ENCODE measurements around the gene ACOT9.
"Not testable (repeated sequence)": the region's sequence is repeated elsewhere in the genome, so short reads cannot be mapped to it uniquely, and the experiment has no call there.

Gene ACOT9

GRCh38 chrX:23779025-23779424 lies 35.9 kb upstream of the ACOT9 start:
- peak; percentile 39 for DNase-seq (ENCODE audit: low read depth)
- H3K4me3 ChIP-seq (ENCODE audit: low read depth, low read length): no peak overlapping the region
- peak; percentile 29 for TF ChIP-seq CTCF (conservative IDR thresholded peaks at IDR 0.05; ENCODE audit: low read depth, low read length)

GRCh38 chrX:23776363-23776762 lies 33.3 kb upstream of the ACOT9 start:
- no peak overlapping the region for H3K4me3 ChIP-seq (ENCODE audit: low read depth, low read length)
- TF ChIP-seq CTCF (conservative IDR thresholded peaks at IDR 0.05; ENCODE audit: low read depth, low read length): no peak
- DNase-seq (ENCODE audit: low read depth): no peak

- H3K4me3 ChIP-seq (ENCODE audit: low read depth, low read length): no peak overlapping the region
These were observed 30.6 kb upstream of the ACOT9 start for GRCh38 chrX:23773601-23774175.

GRCh38 chrX:23771086-23771485 lies 28.0 kb upstream of the ACOT9 start:
- DNase-seq (ENCODE audit: low read depth); H3K4me3 ChIP-seq (ENCODE audit: low read depth, low read length): not testable (repeated sequence)

More at GRCh38 chrX:23773601-23774175, 30.6 kb upstream of the ACOT9 start:
- no peak for DNase-seq (ENCODE audit: low read depth)
- TF ChIP-seq CTCF (conservative IDR thresholded peaks at IDR 0.05; ENCODE audit: low read depth, low read length): no peak

- no peak for DNase-seq (ENCODE audit: low read depth)
- no peak for TF ChIP-seq CTCF (conservative IDR thresholded peaks at IDR 0.05; ENCODE audit: low read depth, low read length)
- no peak overlapping the region for H3K4me3 ChIP-seq (ENCODE audit: low read depth, low read length)
These were observed 27.1 kb upstream of the ACOT9 start for GRCh38 chrX:23770142-23770541.

GRCh38 chrX:23766650-23767551 lies 23.8 kb upstream of the ACOT9 start:
- no peak overlapping the region for H3K4me3 ChIP-seq (ENCODE audit: low read depth, low read length)
- no peak for TF ChIP-seq CTCF (conservative IDR thresholded peaks at IDR 0.05; ENCODE audit: low read depth, low read length)
- DNase-seq (ENCODE audit: low read depth): no peak

- no peak for DNase-seq (ENCODE audit: low read depth)
- no peak for TF ChIP-seq CTCF (conservative IDR thresholded peaks at IDR 0.05; ENCODE audit: low read depth, low read length)
- no peak overlapping the region for H3K4me3 ChIP-seq (ENCODE audit: low read depth, low read length)
These were observed 22.8 kb upstream of the ACOT9 start for GRCh38 chrX:23765868-23766267.

Data from choroid plexus epithelial cell (primary cell).